NCI-H526 treated with DMSO at 0.1 percent for 48 hours (cell line): Measurements from ENCODE around the gene CCDC47.
"Not testable (repeated sequence)": the region's sequence is repeated elsewhere in the genome, so short reads cannot be mapped to it uniquely, and the experiment has no call there.

ENCODE experiments used
- DNase-seq: peaks from one replicate; lab custom pipeline; 2025; lab: John Stamatoyannopoulos, UW

Gene CCDC47

DNA sequence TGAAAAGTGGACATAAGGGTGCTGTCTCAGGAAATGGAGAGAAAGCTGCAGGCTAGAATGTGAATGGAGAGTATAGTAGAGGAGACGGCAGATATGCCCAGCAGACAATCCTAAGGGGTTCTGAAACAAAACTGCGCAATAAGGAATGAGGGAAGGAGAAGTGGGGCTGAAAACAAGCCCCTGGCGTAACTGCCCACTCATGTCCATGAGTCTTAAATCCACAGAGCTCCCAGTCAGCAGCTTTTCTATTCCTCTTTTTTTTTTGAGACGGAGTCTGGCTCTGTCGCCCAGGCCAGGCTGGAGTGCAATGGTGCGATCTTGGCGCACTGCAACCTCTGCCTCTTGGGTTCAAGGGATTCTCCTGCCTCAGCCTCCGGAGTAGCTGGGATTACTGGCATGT lies 37.7 kb downstream of the CCDC47 start:
- no peak for DNase-seq

DNA sequence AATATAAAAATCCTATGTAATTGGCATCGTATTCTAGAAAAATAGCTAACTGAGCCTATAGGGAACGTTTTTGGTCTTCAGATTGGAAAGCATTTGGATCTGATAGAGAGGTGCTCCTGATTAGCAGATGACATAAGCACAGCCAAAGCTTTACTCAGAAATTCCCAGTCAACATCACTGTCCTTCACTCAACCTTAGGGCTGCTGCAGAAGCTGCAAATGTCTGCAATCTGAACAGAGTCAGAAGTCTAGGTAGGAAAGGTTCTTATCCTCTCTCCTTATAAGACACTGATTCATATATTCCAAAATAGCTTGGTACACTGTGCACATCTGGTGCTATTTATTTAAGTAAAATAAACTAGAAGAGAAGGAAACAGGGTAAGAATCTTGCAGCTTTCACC lies 51.0 kb downstream of the CCDC47 start:
- no peak for DNase-seq

DNA sequence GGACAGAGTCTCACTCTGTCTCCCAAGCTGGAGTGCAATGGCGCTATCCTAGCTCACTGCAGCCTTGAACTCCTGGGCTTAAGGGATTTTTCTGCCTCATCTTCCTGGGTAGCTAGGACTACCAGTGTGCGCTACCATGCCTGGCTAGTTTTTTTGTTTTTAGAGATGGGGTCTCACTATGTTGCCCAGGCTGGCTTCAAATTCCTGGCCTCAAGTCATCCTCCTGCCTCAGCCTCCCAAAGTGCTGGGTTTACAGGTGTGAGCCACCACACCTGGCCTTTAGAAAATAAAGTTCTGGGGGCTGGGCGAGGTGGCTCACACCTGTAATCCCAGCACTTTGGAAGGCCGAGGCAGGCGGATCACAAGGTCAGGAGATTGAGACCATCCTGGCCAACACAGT lies 53.2 kb downstream of the CCDC47 start:
- DNase-seq, result not testable (repeated sequence)

DNA sequence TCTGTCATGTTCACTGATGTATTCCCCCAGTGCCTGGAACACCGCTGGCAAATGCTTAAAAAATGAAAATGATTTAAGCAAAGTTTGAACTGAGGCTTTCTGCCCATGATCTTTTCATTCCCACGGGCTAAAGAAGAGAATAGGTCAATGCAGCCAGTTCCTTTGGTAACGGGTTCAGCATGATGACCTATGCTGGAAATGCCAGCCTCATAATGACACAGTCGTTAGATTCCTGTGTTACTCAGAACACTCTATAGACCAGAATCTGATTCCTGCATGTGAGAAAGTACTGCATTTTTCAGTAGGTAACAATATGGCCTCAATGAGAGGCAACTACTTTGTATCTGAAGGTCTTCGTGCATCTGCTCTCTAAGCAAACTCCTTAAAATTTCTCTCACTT lies 54.4 kb downstream of the CCDC47 start:
- DNase-seq, result no peak

DNA sequence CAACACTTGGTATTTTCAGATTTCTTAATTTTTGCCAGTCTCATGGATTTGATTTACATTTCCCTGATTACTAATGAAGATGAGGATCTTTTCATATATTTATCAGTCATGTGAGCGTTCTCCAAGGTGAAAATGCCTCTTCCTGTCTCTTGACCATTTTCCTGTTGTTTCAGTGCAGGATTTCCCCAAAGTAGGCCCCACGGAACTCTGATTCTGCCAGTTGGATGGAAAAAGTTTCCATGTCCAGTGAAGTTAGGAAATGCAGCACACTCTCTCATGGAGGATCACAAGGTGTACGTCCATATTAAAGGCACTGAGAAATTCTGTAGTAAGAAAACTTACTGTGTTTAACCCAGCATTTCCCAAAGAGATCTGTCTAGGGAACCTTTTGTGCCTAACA lies 57.0 kb downstream of the CCDC47 start:
- DNase-seq, result no peak

DNA sequence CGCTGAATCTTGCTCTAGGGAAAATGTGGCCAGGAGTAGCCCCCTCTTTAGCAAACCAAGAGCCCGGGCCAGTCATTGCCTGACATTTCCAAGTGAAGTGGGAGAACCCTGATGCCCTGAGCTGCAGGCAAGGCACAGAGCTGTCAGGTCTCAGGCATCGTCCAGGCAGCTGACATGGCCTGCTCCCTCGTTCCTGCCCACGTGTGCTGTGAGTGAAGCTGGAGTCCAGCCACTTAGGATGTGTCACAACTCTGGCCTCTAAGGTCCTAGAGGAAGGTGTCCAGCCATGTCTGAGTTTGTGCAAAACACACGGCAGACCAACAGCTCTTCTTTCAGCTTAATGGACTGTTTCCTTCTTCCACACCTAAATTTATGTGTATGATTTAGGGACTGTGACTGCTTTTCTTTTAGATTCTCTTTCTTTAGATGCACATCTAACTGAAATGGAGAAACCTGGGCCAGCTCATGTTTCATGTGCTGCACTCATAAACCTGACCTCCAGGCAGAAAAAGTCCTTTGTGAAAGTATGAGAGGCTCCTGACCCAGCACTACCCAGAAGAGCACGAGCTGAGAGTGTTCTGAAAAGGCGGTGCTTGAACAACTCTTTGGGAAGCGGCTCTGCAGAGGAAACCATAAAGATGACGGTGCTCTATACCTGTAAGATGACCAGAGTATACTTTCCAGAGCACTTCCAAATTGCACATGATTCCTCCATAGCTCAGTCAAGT lies 58.7 kb downstream of the CCDC47 start:
- no peak for DNase-seq

DNA sequence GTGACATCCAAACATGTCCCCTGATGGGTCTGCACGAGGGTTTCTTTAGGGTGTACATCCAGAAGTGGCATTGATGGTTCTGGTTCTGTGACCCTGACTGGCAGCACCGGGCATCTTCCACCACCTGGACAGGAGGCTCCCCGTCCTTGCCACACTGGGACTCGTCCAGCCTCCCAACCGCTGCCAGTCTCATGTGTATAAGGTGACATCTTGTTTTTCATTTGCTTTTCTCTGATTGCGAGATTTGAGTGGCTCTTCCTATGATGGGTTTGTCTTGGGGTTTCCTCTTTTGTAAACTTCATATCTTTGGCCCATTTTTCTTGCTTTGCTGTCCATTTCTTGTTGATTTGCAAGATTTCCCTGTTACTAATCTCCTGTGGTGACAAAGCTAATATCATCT lies 64.3 kb downstream of the CCDC47 start:
- DNase-seq, result no peak

DNA sequence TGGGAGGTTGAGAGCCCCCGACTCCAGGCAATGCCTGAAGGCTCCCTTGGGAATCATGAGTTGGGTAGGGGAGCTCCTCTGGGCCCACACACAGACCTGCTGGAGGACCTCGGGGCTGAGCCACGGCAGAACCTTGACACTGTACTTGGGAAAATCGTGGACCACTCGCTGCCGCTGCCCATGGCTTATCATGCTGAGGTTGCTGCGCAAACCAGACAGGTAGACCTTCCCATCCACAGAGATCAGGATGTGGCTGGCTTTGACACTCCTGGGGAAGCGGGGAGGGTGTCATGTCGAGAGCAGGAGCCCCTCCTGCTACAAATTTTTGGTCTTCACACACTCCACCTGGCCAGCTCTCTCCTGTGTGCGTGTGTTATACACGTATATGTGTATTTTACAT lies 66.2 kb downstream of the CCDC47 start:
- no peak for DNase-seq

DNA sequence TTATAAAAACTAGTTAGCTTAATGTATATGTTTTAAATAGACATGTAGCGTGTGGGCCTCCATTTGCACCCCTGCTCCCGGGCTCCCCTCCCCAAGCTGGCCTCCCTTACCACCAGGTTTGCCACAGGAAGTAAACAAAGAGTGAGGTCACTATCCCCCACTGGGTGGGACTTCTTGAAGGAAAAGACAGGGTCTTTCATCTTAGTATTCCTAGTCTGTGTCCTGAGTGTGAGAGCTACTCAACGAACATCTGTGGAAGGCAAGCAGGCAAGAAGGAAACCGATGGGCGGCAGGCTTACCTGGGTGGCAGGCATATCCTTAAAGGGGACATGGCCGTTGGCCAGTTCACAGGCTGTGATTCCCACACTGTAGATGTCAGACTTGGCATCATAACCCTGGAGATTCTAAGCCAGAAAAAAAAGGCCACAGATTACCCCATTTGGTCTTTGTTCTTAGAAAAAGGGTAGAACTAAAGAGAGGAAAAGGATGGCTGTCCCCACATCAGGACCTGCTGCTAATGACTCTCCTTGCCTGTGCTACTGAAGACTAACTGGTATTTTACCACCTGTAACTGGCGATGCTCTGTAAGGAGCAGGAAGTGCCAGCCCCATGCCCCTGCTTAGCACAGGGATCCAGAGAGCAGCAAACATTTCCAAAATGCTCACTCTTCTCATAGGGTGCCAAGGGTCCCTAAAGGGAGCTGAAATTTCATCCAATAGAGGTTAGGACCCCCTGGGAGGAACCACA lies 66.9 kb downstream of the CCDC47 start:
- DNase-seq, result no peak

DNA sequence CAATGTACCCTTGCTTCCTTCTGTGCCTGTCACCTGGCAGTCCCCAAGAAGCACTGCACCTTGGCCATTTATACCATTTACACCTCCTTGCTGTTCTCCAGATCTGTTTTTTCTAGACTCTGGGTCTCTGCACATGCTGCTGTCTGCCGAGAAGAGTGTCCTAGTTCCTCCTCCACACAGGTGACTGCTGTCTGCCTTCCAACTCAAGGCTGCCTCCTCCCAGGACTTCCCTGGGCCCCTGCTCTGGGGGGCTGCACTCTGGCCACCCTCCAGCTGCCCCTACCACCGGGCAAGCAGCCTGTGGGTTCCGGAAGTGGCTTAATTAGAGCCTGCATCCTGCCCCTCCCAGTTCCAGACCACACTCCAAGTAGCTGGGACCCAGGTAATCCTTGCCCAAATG lies 67.7 kb downstream of the CCDC47 start:
- DNase-seq, result no peak

DNA sequence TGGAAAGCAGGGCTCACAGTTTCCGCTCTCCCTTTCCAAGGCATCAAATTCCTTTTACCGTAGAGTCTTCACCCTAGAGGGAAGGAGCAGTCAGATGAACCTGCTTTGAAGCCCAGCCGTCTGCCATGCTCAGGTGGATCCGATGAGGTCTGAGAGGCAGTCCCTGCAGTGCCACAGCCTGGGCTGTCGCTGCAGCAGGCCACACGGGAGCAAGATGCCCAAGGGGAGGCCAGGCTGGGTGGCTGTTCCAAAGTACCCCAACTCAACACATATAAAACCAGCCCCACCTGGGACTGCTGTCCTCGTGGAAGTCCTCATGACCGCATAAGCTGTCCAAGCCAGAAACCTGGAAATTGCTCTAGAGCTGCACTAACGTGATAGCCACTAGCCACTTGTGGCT lies 68.6 kb downstream of the CCDC47 start:
- no peak for DNase-seq

DNA sequence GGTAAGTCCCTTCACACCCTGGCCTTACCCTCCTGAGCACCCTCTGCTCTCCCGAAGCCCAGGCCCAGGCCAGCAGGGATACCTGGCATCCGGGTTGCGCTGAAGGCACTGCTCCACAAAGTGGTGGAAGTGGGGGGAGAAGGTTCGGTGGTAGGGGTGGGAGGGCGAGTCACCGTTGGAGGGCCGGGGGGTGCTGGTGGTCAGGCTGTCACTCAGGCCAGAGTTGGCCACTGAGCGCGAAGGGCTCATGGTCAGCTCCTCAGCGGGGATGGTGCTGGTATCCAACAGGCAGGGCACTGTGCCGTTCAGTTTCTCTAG lies 69.2 kb downstream of the CCDC47 start:
- DNase-seq, result no peak

DNA sequence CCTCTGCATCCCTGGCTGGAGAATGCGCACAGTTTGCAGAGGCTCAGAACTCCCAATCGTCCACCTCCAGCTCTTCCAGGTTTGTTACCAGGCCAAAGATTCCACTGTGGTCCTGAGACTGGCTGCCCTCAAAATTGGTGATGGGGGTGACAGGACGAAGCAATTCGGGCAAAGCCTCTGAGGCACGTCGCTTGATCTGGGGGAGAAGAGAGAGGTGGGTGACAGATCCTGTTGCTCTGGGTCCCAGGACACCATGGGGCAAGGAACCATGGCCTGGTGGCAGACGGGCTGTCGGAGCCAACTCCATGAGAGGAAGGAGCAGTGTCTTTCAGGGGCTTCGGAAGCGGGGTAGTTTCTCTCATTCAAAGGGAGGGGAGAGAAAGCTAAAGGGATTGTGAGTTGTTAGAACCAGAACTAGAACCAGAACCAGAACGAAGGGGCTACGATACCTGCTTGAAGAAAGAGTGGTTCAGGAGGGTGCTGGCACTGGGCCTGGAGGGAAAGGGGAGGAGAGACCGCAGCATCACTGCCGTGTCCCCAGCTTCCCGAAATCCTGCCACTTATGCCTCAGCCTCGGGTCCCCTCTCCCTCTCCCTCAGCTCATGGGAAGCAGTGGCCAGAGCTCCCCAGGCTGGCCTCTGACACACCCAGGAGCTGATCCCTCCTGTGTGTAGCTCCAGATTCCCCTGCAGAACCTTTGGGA lies 69.7 kb downstream of the CCDC47 start:
- DNase-seq, result no peak

DNA sequence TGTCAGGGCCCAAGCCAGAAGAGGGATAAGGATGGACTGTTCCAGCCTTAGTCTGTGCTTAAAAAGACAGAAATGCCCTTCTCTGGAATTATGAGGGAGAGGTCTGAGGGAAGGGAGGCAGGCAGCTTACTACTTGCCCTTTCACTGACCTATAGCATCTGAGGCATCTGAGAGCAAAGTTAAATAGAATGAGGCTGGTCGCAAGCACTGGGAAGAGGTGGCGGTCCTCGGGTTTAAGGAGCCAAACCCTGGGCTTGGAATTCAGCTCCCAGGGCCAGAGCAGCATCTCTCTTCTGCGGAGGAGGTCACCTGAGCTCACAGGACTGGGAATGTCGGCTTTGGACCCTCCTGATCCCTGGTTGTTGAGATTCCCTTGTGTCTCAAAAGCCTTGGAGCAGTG lies 70.4 kb downstream of the CCDC47 start:
- DNase-seq, result no peak

DNA sequence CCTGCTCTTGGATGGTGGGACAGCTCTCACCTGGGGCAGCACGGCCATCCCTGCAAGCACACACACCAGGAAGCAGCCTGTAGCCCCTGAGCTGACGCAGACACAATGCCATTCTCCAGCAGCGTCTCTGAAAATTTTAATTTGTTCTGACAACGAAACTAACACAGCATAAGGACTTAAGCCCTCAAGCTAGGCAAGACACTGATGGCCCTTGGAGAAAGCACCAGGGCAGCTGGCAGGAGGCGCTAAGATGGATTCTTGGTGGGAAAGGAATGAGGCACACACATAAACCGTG lies 70.7 kb downstream of the CCDC47 start:
- DNase-seq, result no peak

DNA sequence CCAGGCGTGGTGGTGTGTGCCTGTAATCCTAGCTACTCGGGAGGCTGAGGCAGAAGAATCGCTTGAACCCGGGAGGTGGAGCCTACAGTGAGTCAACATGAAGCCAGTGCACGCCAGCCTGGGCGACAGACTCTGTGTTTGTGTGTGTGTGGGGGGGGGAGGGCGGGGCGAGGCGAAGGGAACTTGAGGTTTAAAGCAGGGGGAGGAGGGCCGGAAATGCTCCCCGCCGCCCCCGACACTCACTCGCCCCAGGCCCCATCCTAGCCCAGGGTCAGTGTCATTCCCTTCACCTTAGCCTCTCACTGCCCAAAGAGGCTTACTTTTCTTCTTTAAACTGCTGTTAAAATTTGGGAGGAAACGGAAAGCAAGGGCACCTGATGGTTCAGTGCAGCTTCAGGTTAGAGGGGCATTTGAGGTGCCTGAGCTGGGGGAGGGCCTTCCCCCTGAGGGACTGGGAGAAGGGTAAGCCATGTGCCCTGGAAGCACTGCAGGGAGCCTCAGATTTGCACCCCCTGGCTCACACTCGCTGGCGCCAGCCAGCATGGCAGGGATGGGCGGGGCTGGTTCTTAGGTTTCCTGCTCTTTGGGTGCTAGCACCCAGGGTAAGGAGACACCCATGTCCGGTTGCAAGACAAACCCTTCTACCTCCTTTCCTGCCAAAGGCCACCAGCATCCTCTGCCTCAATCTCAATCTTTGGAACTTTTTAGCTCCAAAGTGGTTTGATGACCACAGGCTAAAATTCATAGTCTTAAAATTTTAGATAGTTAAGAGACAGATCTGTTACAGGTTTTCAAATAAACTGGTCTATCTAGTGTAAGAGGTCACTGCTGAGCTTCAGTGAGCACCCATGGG lies 71.3 kb downstream of the CCDC47 start:
- DNase-seq, result no peak

DNA sequence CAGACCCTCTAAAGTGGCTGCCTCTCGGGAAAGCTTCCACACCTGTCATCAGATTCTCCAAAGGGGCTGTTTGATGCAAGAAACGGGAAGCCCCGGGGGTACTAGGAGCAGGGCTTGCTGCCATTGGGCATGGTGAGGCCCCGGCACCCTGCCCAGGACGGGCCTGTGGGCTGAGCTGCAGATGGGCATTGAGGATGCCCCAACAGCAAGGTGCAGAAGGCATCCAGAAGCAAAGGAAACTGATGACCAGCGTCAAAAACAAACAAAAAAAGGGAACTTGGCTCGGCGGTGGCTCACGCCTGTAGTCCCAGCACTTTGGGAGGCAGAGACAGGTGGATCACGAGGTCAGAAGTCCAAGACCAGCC lies 72.0 kb downstream of the CCDC47 start:
- no peak for DNase-seq

DNA sequence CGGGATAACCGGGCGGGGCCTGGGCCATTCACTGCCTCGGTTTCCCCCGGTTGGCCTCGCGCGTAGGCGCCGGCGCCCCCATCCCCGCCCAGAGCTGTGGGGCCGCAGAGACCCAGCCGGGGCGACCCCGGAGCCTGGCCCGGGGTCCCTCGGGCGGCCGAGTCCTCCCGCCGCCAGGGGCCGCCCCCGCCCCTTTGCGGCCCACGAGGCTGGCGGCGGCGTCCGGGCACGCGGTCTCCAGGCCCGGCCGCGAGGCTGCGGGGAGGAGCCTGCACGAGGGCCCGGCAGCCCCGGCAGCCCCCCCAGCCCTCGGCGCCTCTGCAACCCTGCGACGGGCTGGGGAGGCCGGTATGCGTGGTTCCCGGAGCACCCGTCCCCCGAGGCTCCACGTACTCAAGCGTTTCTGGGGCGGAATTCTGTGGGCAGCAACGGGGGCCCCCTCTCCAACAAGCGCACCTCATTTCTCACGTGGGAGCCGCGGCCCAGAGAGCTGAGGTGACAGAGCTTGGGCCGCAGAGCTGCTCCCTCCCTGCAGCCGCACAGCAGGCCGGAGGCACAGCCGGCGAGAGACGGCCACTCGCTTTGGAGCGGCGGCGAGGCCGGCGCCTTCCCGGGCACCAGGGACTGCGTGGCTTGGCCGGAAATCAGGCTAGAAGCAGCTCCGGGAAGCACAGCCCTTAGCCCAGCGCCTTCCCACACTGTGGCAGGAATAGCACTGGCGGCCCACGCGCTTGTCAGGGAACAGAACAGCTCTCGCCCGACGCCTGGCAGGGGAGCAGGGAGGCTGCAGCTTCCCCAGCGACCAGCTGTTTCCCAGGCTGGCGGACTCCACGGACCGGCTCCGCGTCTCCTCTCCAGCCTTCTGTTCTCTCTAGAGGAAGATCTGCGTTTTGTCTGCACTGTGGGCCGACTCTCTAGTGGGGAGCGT lies 72.6 kb downstream of the CCDC47 start:
- no peak for DNase-seq

DNA sequence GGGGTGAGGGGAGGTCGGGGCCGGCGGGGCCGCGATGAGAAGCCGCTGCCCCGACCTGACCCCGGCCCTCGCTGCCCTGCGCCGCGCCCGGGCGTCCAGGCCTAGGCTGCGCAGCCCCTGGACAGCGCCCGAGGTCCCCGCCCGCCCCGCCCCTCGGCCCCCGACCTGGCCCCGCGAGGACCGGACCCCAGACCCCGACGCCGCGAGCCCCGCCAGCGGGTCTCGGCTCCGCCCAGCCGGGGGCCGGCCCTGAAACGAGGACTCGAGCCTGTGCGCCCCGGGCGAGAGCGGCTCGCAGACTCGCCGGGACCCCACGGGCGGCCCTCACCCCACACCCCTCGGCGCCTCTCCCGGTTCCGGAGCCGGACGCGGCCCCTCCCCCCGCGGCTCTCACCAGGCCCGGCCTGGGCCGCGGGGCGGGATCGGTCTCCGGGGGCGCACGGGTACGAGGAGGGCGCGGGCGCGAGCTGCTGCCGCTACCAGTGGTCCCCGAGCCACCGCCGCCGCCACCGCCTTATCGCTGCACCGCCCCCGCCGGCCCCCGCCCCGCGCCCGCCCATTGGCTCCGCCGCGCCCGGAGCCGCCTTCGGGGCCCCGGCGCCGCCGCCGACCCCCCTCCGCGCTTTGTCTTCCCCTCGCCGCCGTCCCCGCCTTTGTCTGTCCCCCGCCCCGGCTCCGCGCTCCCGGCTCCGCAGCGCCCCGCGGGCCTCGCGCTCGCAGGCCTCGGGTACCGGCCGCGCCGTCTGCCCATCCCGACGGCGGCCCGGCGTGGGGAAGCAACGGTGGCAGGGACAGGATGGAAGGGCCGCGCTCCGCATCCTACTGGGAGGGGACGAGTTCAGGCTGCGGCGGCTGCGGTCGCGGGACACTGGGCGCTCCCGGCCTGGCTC lies 73.5 kb downstream of the CCDC47 start, which contains the start of gene LIMD2:
LIMD2 (minus strand) TSS at position 488 of the 890 bp plus-strand sequence. CDS start 827 bp downstream, outside the sequence.
- DNase-seq, result peak; percentile 53

DNA sequence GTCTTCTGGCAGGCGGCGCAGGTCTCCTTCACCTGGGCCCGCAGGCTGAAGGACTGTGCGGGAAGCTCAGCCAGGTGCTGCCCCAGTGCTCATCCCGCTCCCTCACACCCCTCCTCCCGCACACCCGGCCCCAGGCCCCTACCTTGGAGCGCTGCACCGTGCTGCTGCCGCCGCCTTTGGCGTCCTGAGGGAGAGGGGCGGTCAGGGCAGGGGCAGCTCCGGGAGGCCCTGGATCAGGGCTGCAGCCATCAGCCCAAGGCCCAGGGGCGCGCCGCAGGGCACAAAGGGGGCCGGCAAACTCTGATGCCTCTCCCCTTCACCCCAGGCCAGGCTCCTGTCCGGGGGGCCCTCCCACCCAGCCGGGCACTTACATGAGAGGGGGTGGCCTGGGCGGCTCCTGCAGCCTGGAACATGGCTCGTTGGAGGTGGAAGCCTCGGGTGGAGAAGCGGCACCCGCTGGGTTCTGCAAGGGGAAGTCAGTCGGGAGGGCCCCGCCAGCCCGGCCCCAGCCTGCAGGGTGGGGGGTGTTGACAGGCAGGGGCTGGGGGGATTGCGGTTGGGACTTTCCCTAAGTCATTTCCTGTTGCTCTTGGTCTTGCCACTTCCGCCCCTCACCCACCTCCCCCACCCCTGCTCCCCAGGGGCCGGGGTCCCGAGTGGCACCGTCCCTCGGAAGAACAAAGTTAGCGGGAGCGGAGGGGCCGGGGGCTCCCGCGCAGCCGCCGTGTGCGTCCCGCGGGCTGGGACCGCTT lies 74.3 kb downstream of the CCDC47 start:
- peak; percentile 38 for DNase-seq
